Peyer's patch (tissue), 4 donors: ENCODE data around the gene DSC2. TPM values are rescaled to one million over a fixed set of nuclear protein-coding genes. Genes with fewer than 3 reads are reported as not detected.
A peak's percentile ranks its signal among the peaks of the same experiment; 100 is the strongest.

Source experiments
- DNase-seq, 3 donors: peaks; one replicate each; pipeline ENCODE4 v3.0.0-alpha.2; 2017 to 2019
- H3K27ac ChIP-seq, 4 donors: fragments of 200-600 bp; sonication (generic); one replicate each; pipeline ENCODE4 v1.5.1; 2016 to 2019
- H3K27me3 ChIP-seq, 2 donors: fragments of 200-600 bp; sonication (generic); one replicate each; pipeline ENCODE4 v1.5.1; 2019
- H3K36me3 ChIP-seq, 3 donors: fragments of 200-600 bp; sonication (generic); one replicate each; pipeline ENCODE4 v1.5.1; 2016 to 2019
- H3K4me1 ChIP-seq, 4 donors: fragments of 200-600 bp; sonication (generic); one replicate each; pipeline ENCODE4 v1.5.1; 2016 to 2019
- H3K4me3 ChIP-seq, 4 donors: fragments of 200-600 bp; sonication (generic); 1 replicate in 3 of 4; 2 replicates in 1 of 4; pipeline ENCODE4 v1.5.1; 2016 to 2019; ENCODE audit warnings: mild to moderate bottlenecking in 1 of 4
- H3K9me3 ChIP-seq, 4 donors: fragments of 200-600 bp; sonication (generic); one replicate each; pipeline ENCODE4 v1.5.1; 2016 to 2019; ENCODE audit warnings: mild to moderate bottlenecking in 1 of 4
- CTCF ChIP-seq, 6 experiments: fragments of 450-650 bp in 4 of 6; fragments of 200-600 bp in 2 of 6; sonication (generic) in 1 of 6; IDR thresholded peaks; one replicate each; pipeline ENCODE4 v1.5.1; 2017 to 2019; ENCODE audit warnings: antibody characterized with exemption in 6 of 6, mild to moderate bottlenecking in 3 of 6, moderate library complexity in 1 of 6
- POLR2A ChIP-seq, 2 donors: fragments of 450-650 bp; IDR thresholded peaks; one replicate each; pipeline ENCODE4 v1.5.1; 2017; ENCODE audit warnings: antibody characterized with exemption in 2 of 2, mild to moderate bottlenecking in 2 of 2, moderate library complexity in 2 of 2
- total RNA-seq, 4 donors: library from RNA; depleted of rRNA; stranded (reverse); fragments of >200 nt; gene quantifications; one replicate each; pipeline ENCODE4 v1.1.0, GENCODE V29; 2016

DSC2 gene
- total RNA-seq, 4 donors from 2014 or later: 9.9 to 90.0 (median 59.6) TPM

GRCh38 chr18:31097666-31098065 lies 4.6 kb downstream of the DSC2 start:
- peak in 1 of 3 donors; percentile 54 for DNase-seq
- Histone ChIP-seq H3K9me3 (peaks cover 0 to 5% (median 0%) of the 10 kb centered on the region in 4 donors), H3K4me1 (peaks cover 0 to 3% (median 0%) of the 10 kb centered on the region in 4 donors), H3K27me3 (no peaks in the 10 kb centered on the region), H3K27ac (no peak overlapping the region), H3K4me3 (no peak overlapping the region), H3K36me3 (peaks cover 0 to 4% (median 0%) of the 10 kb centered on the region in 3 donors)
- TF ChIP-seq POLR2A (IDR thresholded peaks at IDR 0.05) (no peak), CTCF (IDR thresholded peaks at IDR 0.05) (no peak)

DNA sequence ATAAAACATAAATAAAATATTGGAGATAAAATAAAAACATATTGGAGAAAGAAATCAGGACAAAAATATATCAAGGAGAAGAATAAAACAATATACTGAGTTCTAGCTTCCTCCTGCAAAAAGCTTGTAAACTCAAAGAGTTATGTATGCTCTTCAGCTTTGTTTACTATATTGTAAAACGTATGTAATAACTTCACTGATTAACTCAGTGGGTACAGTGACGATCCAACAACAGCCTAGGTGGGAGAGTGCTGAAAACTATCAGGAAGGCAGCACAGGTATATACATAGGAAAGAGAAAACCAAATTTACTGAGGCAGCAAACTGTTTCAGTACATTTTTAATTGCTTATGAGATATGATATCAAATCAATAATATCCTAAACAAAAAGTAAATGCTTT lies 8.3 kb downstream of the DSC2 start:
- H3K27me3 ChIP-seq: no peaks in the 10 kb centered on the region
- no peak overlapping the region for H3K4me3 ChIP-seq
- peaks cover 0 to 22% (median 0%) of the 10 kb centered on the region in 3 donors for H3K36me3 ChIP-seq
- H3K27ac ChIP-seq: no peak overlapping the region
- TF ChIP-seq CTCF (IDR thresholded peaks at IDR 0.05) (no peak), POLR2A (IDR thresholded peaks at IDR 0.05) (no peak)
- DNase-seq: no peak
- H3K4me1 ChIP-seq: peaks cover 0 to 3% (median 0%) of the 10 kb centered on the region in 4 donors
- H3K9me3 ChIP-seq: no peaks in the 10 kb centered on the region

GRCh38 chr18:31093294-31093693 lies 8.9 kb downstream of the DSC2 start:
- Histone ChIP-seq H3K4me3 (no peak overlapping the region), H3K27ac (no peak overlapping the region), H3K4me1 (peaks cover 0 to under 1% (median 0%) of the 10 kb centered on the region in 4 donors), H3K27me3 (no peaks in the 10 kb centered on the region), H3K9me3 (no peaks in the 10 kb centered on the region), H3K36me3 (peaks cover 0 to 27% (median 0%) of the 10 kb centered on the region in 3 donors)
- TF ChIP-seq CTCF (IDR thresholded peaks at IDR 0.05): no peak
- no peak for TF ChIP-seq POLR2A (IDR thresholded peaks at IDR 0.05)
- no peak for DNase-seq

GRCh38 chr18:31091350-31091749 lies 10.9 kb downstream of the DSC2 start:
- TF ChIP-seq POLR2A (IDR thresholded peaks at IDR 0.05): no peak
- TF ChIP-seq CTCF (IDR thresholded peaks at IDR 0.05): no peak

DNA sequence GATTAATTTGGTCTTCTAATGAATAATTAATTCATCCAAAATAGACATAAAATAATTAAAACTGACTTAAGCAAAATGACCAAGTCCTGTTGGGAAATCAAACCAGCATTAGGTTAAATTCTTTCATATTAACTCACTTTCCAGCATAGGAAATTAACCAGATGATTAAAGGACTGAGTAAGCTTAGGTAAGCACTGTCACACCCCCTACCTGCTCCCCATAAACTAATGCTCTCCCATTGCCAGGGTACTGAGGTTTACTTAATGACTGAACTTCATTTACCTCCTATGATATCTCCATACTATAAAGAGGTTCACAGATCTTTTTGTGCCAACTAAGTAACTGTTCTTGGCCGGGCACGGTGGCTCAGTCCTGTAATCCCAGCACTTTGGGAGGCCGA lies 13.7 kb downstream of the DSC2 start:
- Histone ChIP-seq H3K4me3 (no peak overlapping the region), H3K27me3 (no peaks in the 10 kb centered on the region), H3K27ac (no peak overlapping the region), H3K36me3 (peaks cover 0 to 47% (median 0%) of the 10 kb centered on the region in 3 donors), H3K4me1 (no peaks in the 10 kb centered on the region), H3K9me3 (no peaks in the 10 kb centered on the region)
- TF ChIP-seq CTCF (IDR thresholded peaks at IDR 0.05): no peak
- no peak for TF ChIP-seq POLR2A (IDR thresholded peaks at IDR 0.05)
- no peak for DNase-seq

More at GRCh38 chr18:31091350-31091749, 10.9 kb downstream of the DSC2 start:
- Histone ChIP-seq H3K27me3 (no peaks in the 10 kb centered on the region), H3K4me1 (no peaks in the 10 kb centered on the region), H3K27ac (no peak overlapping the region), H3K4me3 (no peak overlapping the region), H3K36me3 (peaks cover 0 to 39% (median 0%) of the 10 kb centered on the region in 3 donors), H3K9me3 (no peaks in the 10 kb centered on the region)
- no peak for DNase-seq

DNA sequence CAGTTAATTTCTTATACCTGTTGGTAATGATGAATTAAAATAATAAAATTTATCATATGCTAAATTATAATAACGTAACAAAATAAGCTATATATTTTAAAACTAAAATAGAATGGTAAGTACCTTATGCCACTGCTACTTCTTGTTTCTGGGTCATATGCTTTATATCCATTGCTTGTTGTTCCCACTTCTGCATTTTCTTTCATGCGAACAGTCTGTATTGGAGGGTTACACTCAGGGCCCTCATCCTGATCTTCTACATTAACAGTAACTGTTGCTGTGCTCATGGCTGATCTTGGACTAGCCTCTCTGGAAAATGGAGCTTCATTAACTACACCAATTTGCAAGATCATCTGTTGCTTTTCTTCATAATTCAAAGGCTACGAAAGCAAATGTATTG lies 22.2 kb downstream of the DSC2 start:
- Histone ChIP-seq H3K9me3 (no peaks in the 10 kb centered on the region), H3K27ac (no peak overlapping the region), H3K27me3 (no peaks in the 10 kb centered on the region), H3K36me3 (peaks cover 0 to 66% (median 0%) of the 10 kb centered on the region in 3 donors), H3K4me1 (no peaks in the 10 kb centered on the region), H3K4me3 (no peak overlapping the region)
- no peak for DNase-seq
- TF ChIP-seq CTCF (IDR thresholded peaks at IDR 0.05): no peak
- no peak for TF ChIP-seq POLR2A (IDR thresholded peaks at IDR 0.05)
